ENCODE data around the gene ANKEF1.
"Not testable (repeated sequence)": the region's sequence is repeated elsewhere in the genome, so short reads cannot be mapped to it uniquely, and the experiment has no call there.

The ANKEF1 gene

DNA sequence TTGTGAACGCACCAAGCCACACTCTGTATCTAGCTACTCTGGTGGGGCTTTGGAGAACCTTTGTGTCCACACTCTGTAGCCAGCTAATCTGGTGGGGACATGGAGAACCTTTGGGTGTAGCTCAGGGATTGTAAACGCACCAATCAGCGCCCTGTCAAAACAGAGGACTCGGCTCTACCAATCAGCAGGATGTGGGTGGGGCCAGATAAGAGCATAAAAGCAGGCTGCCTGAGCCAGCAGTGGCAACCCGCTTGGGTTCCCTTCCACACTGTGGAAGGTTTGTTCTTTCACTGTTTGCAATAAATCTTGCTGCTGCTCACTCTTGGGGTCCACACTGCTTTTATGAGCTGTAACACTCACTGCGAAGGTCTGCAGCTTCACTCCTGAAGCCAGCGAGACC lies 2.5 kb upstream of the ANKEF1 start:
- H3K36me3 ChIP-seq (ENCODE audit: insufficient read depth, low read length); H3K27ac ChIP-seq (ENCODE audit: low read depth, low read length); H2AFZ ChIP-seq (ENCODE audit: low read length, unreplicated experiment); H3K79me2 ChIP-seq (ENCODE audit: control insufficient read depth, insufficient read depth, low read length, unreplicated experiment); H3K4me3 ChIP-seq (ENCODE audit: low read depth, low read length); H3K4me1 ChIP-seq (ENCODE audit: control insufficient read depth, insufficient read depth, low read length, unreplicated experiment); H3K27me3 ChIP-seq (ENCODE audit: insufficient read depth, low read length): not testable (repeated sequence)

DNA sequence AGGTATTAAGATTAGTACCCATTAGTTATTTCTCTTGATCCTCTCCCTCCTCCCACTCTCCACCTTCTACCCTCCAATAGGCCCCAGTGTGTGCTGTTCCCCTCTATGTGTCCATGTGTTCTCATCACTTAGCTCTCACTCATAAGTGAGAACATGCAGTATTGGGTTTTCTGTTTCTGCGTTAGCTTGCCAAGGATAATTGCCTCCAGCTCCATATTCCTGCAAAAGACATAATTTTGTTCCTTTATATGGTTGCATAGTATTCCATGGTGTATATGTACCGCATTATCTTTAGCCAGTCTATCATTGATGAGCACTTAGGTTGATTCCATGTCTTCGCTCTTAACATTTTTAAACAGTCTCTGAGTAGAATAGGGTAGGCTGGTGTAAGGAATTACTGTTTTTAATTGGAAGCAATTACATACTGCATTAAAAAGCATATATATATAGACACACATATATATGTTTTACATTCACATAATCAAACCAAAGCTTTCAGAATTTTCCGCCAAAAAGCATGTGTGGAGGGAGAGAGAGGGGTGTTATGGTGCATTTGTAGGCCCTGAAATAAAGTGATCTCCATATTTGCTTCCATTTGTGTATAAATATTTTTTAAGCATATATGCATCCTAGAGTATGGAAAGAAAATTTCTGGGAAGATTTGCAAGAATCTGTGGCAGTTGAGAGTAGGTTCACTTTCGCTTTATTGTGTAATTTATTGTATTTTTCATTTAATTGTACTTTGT lies 709 bp upstream of the ANKEF1 start:
- H3K4me1 ChIP-seq (ENCODE audit: control insufficient read depth, insufficient read depth, low read length, unreplicated experiment): peaks cover 5% of the 10 kb centered on the region
- H3K79me2 ChIP-seq (ENCODE audit: control insufficient read depth, insufficient read depth, low read length, unreplicated experiment): no peaks in the 10 kb centered on the region
- H3K27me3 ChIP-seq (ENCODE audit: insufficient read depth, low read length): no peaks in the 10 kb centered on the region
- no peaks in the 10 kb centered on the region for H3K36me3 ChIP-seq (ENCODE audit: insufficient read depth, low read length)
- peak overlapping the region; percentile 39 for H2AFZ ChIP-seq (ENCODE audit: low read length, unreplicated experiment)
- peak overlapping the region; percentile 87 for H3K4me3 ChIP-seq (ENCODE audit: low read depth, low read length)
- no peak overlapping the region for H3K27ac ChIP-seq (ENCODE audit: low read depth, low read length)

GRCh38 chr20:10036321-10036720 lies 1.5 kb downstream of the ANKEF1 start:
- H3K4me3 ChIP-seq (ENCODE audit: low read depth, low read length); H2AFZ ChIP-seq (ENCODE audit: low read length, unreplicated experiment); H3K27ac ChIP-seq (ENCODE audit: low read depth, low read length); H3K36me3 ChIP-seq (ENCODE audit: insufficient read depth, low read length); H3K79me2 ChIP-seq (ENCODE audit: control insufficient read depth, insufficient read depth, low read length, unreplicated experiment); H3K27me3 ChIP-seq (ENCODE audit: insufficient read depth, low read length): not testable (repeated sequence)
- peaks cover 15% of the 10 kb centered on the region for H3K4me1 ChIP-seq (ENCODE audit: control insufficient read depth, insufficient read depth, low read length, unreplicated experiment)

DNA sequence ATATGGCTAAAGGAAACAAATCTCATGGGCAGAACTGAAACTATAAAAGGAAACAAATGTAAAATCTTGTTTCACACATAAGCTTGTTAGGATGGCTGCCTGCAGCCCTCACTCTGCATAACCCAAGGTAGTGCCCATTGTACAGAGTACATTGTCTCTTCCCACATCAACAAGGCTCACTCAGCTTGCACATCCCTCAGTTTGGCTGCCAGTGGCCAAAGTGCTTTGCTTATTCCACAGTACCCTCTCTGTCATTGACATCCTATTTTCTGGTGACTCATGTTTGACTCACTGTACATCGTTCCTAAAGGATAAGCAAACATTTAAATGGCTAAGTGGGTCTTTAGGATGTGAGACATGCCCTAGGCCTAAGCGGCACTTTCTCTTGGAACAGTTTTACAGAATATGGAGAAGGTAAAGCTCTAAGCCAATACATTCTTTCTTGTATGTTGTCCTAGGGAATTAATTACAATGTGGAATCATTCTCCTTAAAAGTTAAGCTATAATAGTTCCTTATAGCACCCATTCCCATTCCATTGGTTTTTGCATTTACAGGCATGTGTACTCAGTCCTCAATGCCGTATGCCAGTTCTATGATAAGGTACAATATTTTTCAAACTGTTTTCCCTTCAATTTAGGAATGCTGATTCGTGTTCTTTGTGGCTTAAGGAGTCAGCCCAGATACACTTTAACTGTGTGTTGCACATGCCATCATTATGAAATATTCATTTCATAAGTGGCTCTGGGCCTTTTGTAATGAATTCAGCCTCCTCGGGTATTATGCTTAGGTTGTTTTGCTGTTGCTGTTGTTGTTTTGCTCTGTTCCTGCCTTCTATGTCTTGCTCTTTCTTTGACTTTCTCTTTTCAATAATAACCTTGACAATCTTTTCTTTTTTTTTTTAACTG lies 5.5 kb downstream of the ANKEF1 start:
- no peaks in the 10 kb centered on the region for H3K79me2 ChIP-seq (ENCODE audit: control insufficient read depth, insufficient read depth, low read length, unreplicated experiment)
- H3K4me3 ChIP-seq (ENCODE audit: low read depth, low read length): peak overlapping the region; percentile 37; the same call in 1 of the 2 replicates
- H2AFZ ChIP-seq (ENCODE audit: low read length, unreplicated experiment): peak overlapping the region; percentile 73
- H3K27me3 ChIP-seq (ENCODE audit: insufficient read depth, low read length): no peaks in the 10 kb centered on the region
- H3K27ac ChIP-seq (ENCODE audit: low read depth, low read length): peak overlapping the region; percentile 79
- H3K36me3 ChIP-seq (ENCODE audit: insufficient read depth, low read length): no peaks in the 10 kb centered on the region
- peaks cover 17% of the 10 kb centered on the region for H3K4me1 ChIP-seq (ENCODE audit: control insufficient read depth, insufficient read depth, low read length, unreplicated experiment)

- Histone ChIP-seq H3K36me3 (ENCODE audit: insufficient read depth, low read length) (no peaks in the 10 kb centered on the region), H3K4me3 (ENCODE audit: low read depth, low read length) (no peak overlapping the region), H3K4me1 (ENCODE audit: control insufficient read depth, insufficient read depth, low read length, unreplicated experiment) (peaks cover 17% of the 10 kb centered on the region), H2AFZ (ENCODE audit: low read length, unreplicated experiment) (no peak overlapping the region), H3K27me3 (ENCODE audit: insufficient read depth, low read length) (no peaks in the 10 kb centered on the region), H3K27ac (ENCODE audit: low read depth, low read length) (no peak overlapping the region), H3K79me2 (ENCODE audit: control insufficient read depth, insufficient read depth, low read length, unreplicated experiment) (no peaks in the 10 kb centered on the region)
These were observed 7.3 kb downstream of the ANKEF1 start for GRCh38 chr20:10042086-10042485.

DNA sequence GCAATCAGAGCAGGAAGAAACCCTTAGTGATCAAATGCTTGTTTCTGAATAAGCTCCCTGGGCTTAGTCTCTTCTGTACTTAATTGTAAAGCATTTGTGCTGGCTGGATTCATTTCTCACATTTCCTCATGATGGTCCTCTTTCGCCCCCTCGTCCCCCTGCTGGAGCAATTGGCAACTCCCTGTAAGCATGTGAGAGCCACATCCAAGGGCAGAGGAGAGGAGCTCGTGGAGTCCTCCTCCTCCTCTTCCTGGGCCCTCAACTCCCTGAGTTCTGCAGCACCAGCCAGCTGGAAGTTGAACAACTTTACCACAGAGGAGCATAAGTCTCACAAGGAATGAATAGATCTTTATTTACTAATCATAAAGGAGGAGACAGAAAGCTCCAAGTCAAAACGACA lies 12.6 kb downstream of the ANKEF1 start:
- H3K27me3 ChIP-seq (ENCODE audit: insufficient read depth, low read length): no peaks in the 10 kb centered on the region
- no peak overlapping the region for H3K4me3 ChIP-seq (ENCODE audit: low read depth, low read length)
- H3K27ac ChIP-seq (ENCODE audit: low read depth, low read length): no peak overlapping the region
- peaks cover 2% of the 10 kb centered on the region for H3K4me1 ChIP-seq (ENCODE audit: control insufficient read depth, insufficient read depth, low read length, unreplicated experiment)
- no peak overlapping the region for H2AFZ ChIP-seq (ENCODE audit: low read length, unreplicated experiment)
- H3K36me3 ChIP-seq (ENCODE audit: insufficient read depth, low read length): no peaks in the 10 kb centered on the region
- H3K79me2 ChIP-seq (ENCODE audit: control insufficient read depth, insufficient read depth, low read length, unreplicated experiment): no peaks in the 10 kb centered on the region

DNA sequence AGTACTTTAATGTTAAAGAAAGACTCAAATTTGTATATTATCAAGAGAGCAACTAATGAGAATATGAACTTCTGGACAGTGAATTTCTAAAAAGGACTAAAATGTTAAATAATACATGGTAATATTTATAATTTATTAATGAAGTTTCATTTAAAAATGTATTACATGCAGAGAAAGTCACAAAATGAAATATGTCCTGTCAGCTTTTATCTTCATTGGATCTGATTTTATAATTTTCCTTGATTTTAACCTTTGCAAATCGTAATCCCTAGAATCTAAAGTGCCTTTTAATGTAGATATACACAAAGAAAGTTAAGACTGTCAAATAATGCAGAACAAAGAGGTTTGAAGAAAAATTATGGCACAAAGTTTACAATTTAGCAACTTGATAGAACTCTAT lies 16.4 kb downstream of the ANKEF1 start:
- Histone ChIP-seq H3K4me3 (ENCODE audit: low read depth, low read length) (no peak overlapping the region), H3K4me1 (ENCODE audit: control insufficient read depth, insufficient read depth, low read length, unreplicated experiment) (no peaks in the 10 kb centered on the region), H3K36me3 (ENCODE audit: insufficient read depth, low read length) (no peaks in the 10 kb centered on the region), H3K27me3 (ENCODE audit: insufficient read depth, low read length) (no peaks in the 10 kb centered on the region), H3K27ac (ENCODE audit: low read depth, low read length) (no peak overlapping the region), H2AFZ (ENCODE audit: low read length, unreplicated experiment) (no peak overlapping the region), H3K79me2 (ENCODE audit: control insufficient read depth, insufficient read depth, low read length, unreplicated experiment) (no peaks in the 10 kb centered on the region)

GRCh38 chr20:10059006-10059405 lies 24.2 kb downstream of the ANKEF1 start:
- H3K27ac ChIP-seq (ENCODE audit: low read depth, low read length): no peak overlapping the region
- no peaks in the 10 kb centered on the region for H3K27me3 ChIP-seq (ENCODE audit: insufficient read depth, low read length)
- no peak overlapping the region for H3K4me3 ChIP-seq (ENCODE audit: low read depth, low read length)
- H2AFZ ChIP-seq (ENCODE audit: low read length, unreplicated experiment): no peak overlapping the region
- H3K36me3 ChIP-seq (ENCODE audit: insufficient read depth, low read length): no peaks in the 10 kb centered on the region
- no peaks in the 10 kb centered on the region for H3K79me2 ChIP-seq (ENCODE audit: control insufficient read depth, insufficient read depth, low read length, unreplicated experiment)
- no peaks in the 10 kb centered on the region for H3K4me1 ChIP-seq (ENCODE audit: control insufficient read depth, insufficient read depth, low read length, unreplicated experiment)

- no peak overlapping the region for H3K4me3 ChIP-seq (ENCODE audit: low read depth, low read length)
- H2AFZ ChIP-seq (ENCODE audit: low read length, unreplicated experiment): no peak overlapping the region
- no peaks in the 10 kb centered on the region for H3K79me2 ChIP-seq (ENCODE audit: control insufficient read depth, insufficient read depth, low read length, unreplicated experiment)
- H3K4me1 ChIP-seq (ENCODE audit: control insufficient read depth, insufficient read depth, low read length, unreplicated experiment): no peaks in the 10 kb centered on the region
- no peaks in the 10 kb centered on the region for H3K27me3 ChIP-seq (ENCODE audit: insufficient read depth, low read length)
- H3K27ac ChIP-seq (ENCODE audit: low read depth, low read length): no peak overlapping the region
- no peaks in the 10 kb centered on the region for H3K36me3 ChIP-seq (ENCODE audit: insufficient read depth, low read length)
These were observed 25.4 kb downstream of the ANKEF1 start for GRCh38 chr20:10060226-10060625.

- no peaks in the 10 kb centered on the region for H3K36me3 ChIP-seq (ENCODE audit: insufficient read depth, low read length)
- no peak overlapping the region for H2AFZ ChIP-seq (ENCODE audit: low read length, unreplicated experiment)
- no peak overlapping the region for H3K27ac ChIP-seq (ENCODE audit: low read depth, low read length)
- no peak overlapping the region for H3K4me3 ChIP-seq (ENCODE audit: low read depth, low read length)
- no peaks in the 10 kb centered on the region for H3K4me1 ChIP-seq (ENCODE audit: control insufficient read depth, insufficient read depth, low read length, unreplicated experiment)
- H3K27me3 ChIP-seq (ENCODE audit: insufficient read depth, low read length): no peaks in the 10 kb centered on the region
- H3K79me2 ChIP-seq (ENCODE audit: control insufficient read depth, insufficient read depth, low read length, unreplicated experiment): no peaks in the 10 kb centered on the region
These were observed 26.9 kb downstream of the ANKEF1 start for GRCh38 chr20:10061641-10062040.

- Histone ChIP-seq H3K27ac (ENCODE audit: low read depth, low read length) (no peak overlapping the region), H2AFZ (ENCODE audit: low read length, unreplicated experiment) (no peak overlapping the region), H3K79me2 (ENCODE audit: control insufficient read depth, insufficient read depth, low read length, unreplicated experiment) (no peaks in the 10 kb centered on the region), H3K27me3 (ENCODE audit: insufficient read depth, low read length) (no peaks in the 10 kb centered on the region), H3K36me3 (ENCODE audit: insufficient read depth, low read length) (no peaks in the 10 kb centered on the region), H3K4me3 (ENCODE audit: low read depth, low read length) (no peak overlapping the region), H3K4me1 (ENCODE audit: control insufficient read depth, insufficient read depth, low read length, unreplicated experiment) (no peaks in the 10 kb centered on the region)
These were observed 28.7 kb downstream of the ANKEF1 start for GRCh38 chr20:10063482-10063881.
